Neural cell (in vitro differentiated cells): Measurements from ENCODE around the gene RAD9B.
"Not testable (repeated sequence)": the region's sequence is repeated elsewhere in the genome, so short reads cannot be mapped to it uniquely, and the experiment has no call there.

ENCODE experiments used
- EP300 ChIP-seq: fragments of 450-650 bp; conservative IDR thresholded peaks from 2 replicates; pipeline ENCODE4 v1.6.1; 2014; ENCODE audit warnings: antibody characterized with exemption, mild to moderate bottlenecking, moderate library complexity; ENCODE audit not compliant: poor library complexity, severe bottlenecking
- POLR2AphosphoS5 ChIP-seq: IDR thresholded peaks from 2 replicates; pipeline ENCODE4 v1.6.1; 2012
- SMC3 ChIP-seq: fragments of 450-650 bp; conservative IDR thresholded peaks from 2 replicates; pipeline ENCODE4 v1.6.1; 2014; ENCODE audit warnings: antibody characterized with exemption, mild to moderate bottlenecking, moderate library complexity; ENCODE audit not compliant: poor library complexity
- TF ChIP-seq, protein P1 (sequence below): fragments of 450-650 bp; IDR thresholded peaks from 2 replicates; pipeline ENCODE4 v1.5.1; 2014; ENCODE audit warnings: antibody characterized with exemption, mild to moderate bottlenecking, moderate library complexity; ENCODE audit not compliant: poor library complexity, severe bottlenecking

DNA sequence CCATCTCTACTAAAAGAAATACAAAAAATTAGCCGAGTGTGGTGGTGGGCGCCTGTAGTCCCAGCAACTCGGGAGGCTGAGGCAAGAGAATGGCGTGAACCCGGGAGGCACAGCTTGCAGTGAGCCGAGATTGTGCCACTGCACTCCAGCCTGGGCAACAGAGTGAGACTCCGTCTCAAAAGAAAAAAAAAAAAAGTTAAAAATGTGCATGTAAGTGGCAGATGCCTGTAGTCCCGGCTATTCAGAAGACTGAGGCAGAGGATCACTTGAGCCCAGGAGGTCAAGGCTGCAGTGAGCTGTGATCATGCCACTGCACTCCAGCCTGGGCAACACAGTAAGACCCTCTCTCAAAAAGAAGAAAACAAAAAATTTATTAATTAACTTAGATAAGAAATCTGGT lies 15.9 kb downstream of the RAD9B start:
- TF ChIP-seq, protein P1, sequence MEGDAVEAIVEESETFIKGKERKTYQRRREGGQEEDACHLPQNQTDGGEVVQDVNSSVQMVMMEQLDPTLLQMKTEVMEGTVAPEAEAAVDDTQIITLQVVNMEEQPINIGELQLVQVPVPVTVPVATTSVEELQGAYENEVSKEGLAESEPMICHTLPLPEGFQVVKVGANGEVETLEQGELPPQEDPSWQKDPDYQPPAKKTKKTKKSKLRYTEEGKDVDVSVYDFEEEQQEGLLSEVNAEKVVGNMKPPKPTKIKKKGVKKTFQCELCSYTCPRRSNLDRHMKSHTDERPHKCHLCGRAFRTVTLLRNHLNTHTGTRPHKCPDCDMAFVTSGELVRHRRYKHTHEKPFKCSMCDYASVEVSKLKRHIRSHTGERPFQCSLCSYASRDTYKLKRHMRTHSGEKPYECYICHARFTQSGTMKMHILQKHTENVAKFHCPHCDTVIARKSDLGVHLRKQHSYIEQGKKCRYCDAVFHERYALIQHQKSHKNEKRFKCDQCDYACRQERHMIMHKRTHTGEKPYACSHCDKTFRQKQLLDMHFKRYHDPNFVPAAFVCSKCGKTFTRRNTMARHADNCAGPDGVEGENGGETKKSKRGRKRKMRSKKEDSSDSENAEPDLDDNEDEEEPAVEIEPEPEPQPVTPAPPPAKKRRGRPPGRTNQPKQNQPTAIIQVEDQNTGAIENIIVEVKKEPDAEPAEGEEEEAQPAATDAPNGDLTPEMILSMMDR, result not testable (repeated sequence)
- not testable (repeated sequence) for TF ChIP-seq SMC3, POLR2AphosphoS5, EP300
